Stomach (tissue), 9 donors: ENCODE results near the gene NINJ2. TPM values are rescaled to one million over a fixed set of nuclear protein-coding genes. Genes with fewer than 3 reads are reported as not detected.
A peak's percentile ranks its signal among the peaks of the same experiment; 100 is the strongest.

Source experiments
- DNase-seq, 2 donors: peaks; one replicate each; pipeline versions ENCODE4 v3.0.0 to v3.0.0-alpha.2; 2013 to 2019
- H3K27ac ChIP-seq, 5 donors: fragments of 200-600 bp in 4 of 5; sonication (generic) in 4 of 5; one replicate each; pipeline ENCODE4 v1.5.1; 2013 to 2019; ENCODE audit warnings: mild to moderate bottlenecking in 1 of 5, moderate library complexity in 1 of 5
- H3K27me3 ChIP-seq, 3 donors: fragments of 200-600 bp; sonication (generic); one replicate each; pipeline ENCODE4 v1.5.1; 2017 to 2019; ENCODE audit warnings: mixed run types in 1 of 3
- H3K36me3 ChIP-seq, 4 donors: fragments of 200-600 bp; sonication (generic); 1 replicate in 3 of 4; 2 replicates in 1 of 4; pipeline ENCODE4 v1.5.1; 2016 to 2019
- H3K4me1 ChIP-seq, 4 donors: fragments of 200-600 bp; sonication (generic); one replicate each; pipeline ENCODE4 v1.5.1; 2016 to 2019
- H3K4me3 ChIP-seq, 4 donors: fragments of 200-600 bp; sonication (generic) in 3 of 4; one replicate each; pipeline ENCODE4 v1.5.1; 2016 to 2019; ENCODE audit warnings: mild to moderate bottlenecking in 1 of 4
- H3K9me3 ChIP-seq, 4 donors: fragments of 200-600 bp; sonication (generic); one replicate each; pipeline ENCODE4 v1.5.1; 2016 to 2019
- CTCF ChIP-seq, 7 experiments: fragments of 450-650 bp in 4 of 7; fragments of 200-600 bp in 3 of 7; sonication (generic) in 3 of 7; IDR thresholded peaks; one replicate each; pipeline ENCODE4 v1.5.1; 2016 to 2019; ENCODE audit warnings: antibody characterized with exemption in 7 of 7, control low read depth in 2 of 7, mild to moderate bottlenecking in 1 of 7
- EP300 ChIP-seq: sonication (generic); formaldehyde crosslinking; IDR thresholded peaks from one replicate; pipeline ENCODE4 v1.6.1; 2017; ENCODE audit warnings: antibody characterized with exemption
- POLR2A ChIP-seq, 4 donors: fragments of 450-650 bp; IDR thresholded peaks; one replicate each; pipeline ENCODE4 v1.6.1; 2016; ENCODE audit warnings: antibody characterized with exemption in 4 of 4, control low read depth in 2 of 4, mild to moderate bottlenecking in 1 of 4, moderate library complexity in 1 of 4
- POLR2AphosphoS5 ChIP-seq, 3 donors: sonication (generic); formaldehyde crosslinking; IDR thresholded peaks; one replicate each; pipeline ENCODE4 v1.6.1; 2016; ENCODE audit warnings: antibody characterized with exemption in 3 of 3
- WGBS, 5 donors: extraction: QIAGEN DNeasy Blood & Tissue Kit in 3 of 5; methylation state at CpG; one replicate each; pipeline versions ENCODE4 v1.1.5 to v1.1.7; 2013 to 2018; 5-methylcytosine and 5-hydroxymethylcytosine counted together
- intact Hi-C: fragments of 100-400 bp; cut with DNase I; formaldehyde crosslinking; loops from one replicate; pipeline ENCODE4 v1.15.1; 2023; ENCODE audit warnings: low total_unique reads
- polyA plus RNA-seq, 3 donors: library from polyadenylated mRNA; stranded (reverse); fragments of 200-250 nt; gene quantifications; one replicate each; pipeline ENCODE4 v1.2.3, GENCODE V29; 2013
- total RNA-seq, 5 donors: library from RNA; depleted of rRNA; stranded (reverse); fragments of >200 nt; gene quantifications; one replicate each; pipeline versions ENCODE4 v1.1.0 to v1.2.3, GENCODE V29; 2014 to 2016
- donor health status: healthy with polysubstance abuse.
- donor health status: Bipolar disorder and iron deficiency.
- donor health status: healthy.

Gene NINJ2
- total and polyA plus RNA-seq, 8 donors = 2.0 to 26.2 (median 5.0) TPM; not detected in 3

- WGBS, 5 donors = 59 to 67% (median 60%) methylated on average over 19 of the region's 19 CpGs
- peak overlapping the region; percentile 84 to 94 (median 91) for H3K27ac ChIP-seq
- DNase-seq = peak; percentile 40 to 49
Measured at GRCh38 chr12:571795-572531, 91.3 kb downstream of the NINJ2 start.

GRCh38 chr12:570921-571794, 92.1 kb downstream of the NINJ2 start:
- intact Hi-C loops = loop anchor here (10.0 kb wide), 2 partner anchors 64 to 244 kb away; no protein-coding TSS in a partner anchor
- Histone ChIP-seq H3K36me3 (no peaks in the 10 kb centered on the region), H3K4me3 (peak overlapping the region; percentile 58 to 77 (median 65)), H3K4me1 (peaks cover 26 to 52% (median 45%) of the 10 kb centered on the region in 4 donors), H3K27me3 (no peaks in the 10 kb centered on the region), H3K27ac (peak overlapping the region; percentile 84 to 94 (median 91)), H3K9me3 (no peaks in the 10 kb centered on the region)
- peak; percentile 81 to 83 for DNase-seq
- TF ChIP-seq POLR2A (IDR thresholded peaks at IDR 0.05) (no peak), CTCF (IDR thresholded peaks at IDR 0.05) (no peak), EP300 (no peak), POLR2AphosphoS5 (IDR thresholded peaks at IDR 0.05) (peak; percentile 44 to 84 (median 61))
- 24 to 50% (median 27%) methylated on average over 18 to 22 of the region's 22 CpGs for WGBS, 5 donors

More at GRCh38 chr12:571795-572531, 91.3 kb downstream of the NINJ2 start:
- Histone ChIP-seq H3K27me3 (no peaks in the 10 kb centered on the region), H3K9me3 (no peaks in the 10 kb centered on the region), H3K36me3 (no peaks in the 10 kb centered on the region), H3K4me1 (peaks cover 29 to 60% (median 51%) of the 10 kb centered on the region in 4 donors), H3K4me3 (no peak overlapping the region)
- TF ChIP-seq CTCF (IDR thresholded peaks at IDR 0.05) = no peak
- intact Hi-C loops = loop anchor here (10.0 kb wide), 2 partner anchors 63 to 243 kb away; no protein-coding TSS in a partner anchor

- Histone ChIP-seq H3K27me3 (no peaks in the 10 kb centered on the region), H3K9me3 (no peaks in the 10 kb centered on the region), H3K27ac (peak overlapping the region; percentile 84 to 94 (median 91)), H3K4me3 (peak overlapping the region; percentile 58 to 77 (median 65)), H3K4me1 (peaks cover 25 to 45% (median 39%) of the 10 kb centered on the region in 4 donors), H3K36me3 (peaks cover 0 to 4% (median 0%) of the 10 kb centered on the region in 4 donors)
- WGBS, 5 donors = 8 to 33% (median 18%) methylated on average over 14 to 22 of the region's 22 CpGs
- no peak for TF ChIP-seq EP300
- peak; percentile 28 to 75 (median 63) for TF ChIP-seq POLR2AphosphoS5 (IDR thresholded peaks at IDR 0.05)
- intact Hi-C loops = loop anchor here (10.0 kb wide), 2 partner anchors 64 to 244 kb away; no protein-coding TSS in a partner anchor
- peak; percentile 77 to 87 for DNase-seq
Measured at GRCh38 chr12:570435-570920, 92.8 kb downstream of the NINJ2 start.

- H3K9me3 ChIP-seq = no peaks in the 10 kb centered on the region
- H3K27me3 ChIP-seq = no peaks in the 10 kb centered on the region
- H3K4me3 ChIP-seq = peak overlapping the region; percentile 58 to 77 (median 65)
- peaks cover 0 to 10% (median 0%) of the 10 kb centered on the region in 4 donors for H3K36me3 ChIP-seq
- intact Hi-C loops = loop anchor here (10.0 kb wide), 4 partner anchors 65 to 375 kb away; partner anchors contain the start of gene RAD52
- TF ChIP-seq POLR2AphosphoS5 (IDR thresholded peaks at IDR 0.05) = peak in 2 of 3 donors; percentile 27 to 84
- no peak for TF ChIP-seq EP300
- no peak for TF ChIP-seq POLR2A (IDR thresholded peaks at IDR 0.05)
- TF ChIP-seq CTCF (IDR thresholded peaks at IDR 0.05) = peak in 5 of 7 experiments; percentile 88 to 95 (median 91)
- 1 to 4% (median 3%) methylated on average over 25 to 44 of the region's 44 CpGs for WGBS, 5 donors
- peak; percentile 90 to 95 for DNase-seq
- peak overlapping the region; percentile 84 to 94 (median 91) for H3K27ac ChIP-seq
- H3K4me1 ChIP-seq = peaks cover 25 to 40% (median 33%) of the 10 kb centered on the region in 4 donors
Measured at GRCh38 chr12:569803-570434, 93.3 kb downstream of the NINJ2 start.
